Right lung (tissue), 5 donors: ENCODE data around the gene PTPRN2. TPM values are rescaled to one million over a fixed set of nuclear protein-coding genes. Genes with fewer than 3 reads are reported as not detected.

ENCODE experiments used
- DNase-seq, 2 donors: peaks; one replicate each; pipeline ENCODE4 v3.0.0-alpha.2; 2013
- polyA plus RNA-seq, 5 donors: library from polyadenylated mRNA; unstranded; fragments of 120-200 nt; gene quantifications; one replicate each; pipeline versions ENCODE4 v1.2.1 to v1.2.3, GENCODE V29; 2013; ENCODE audit warnings: inconsistent platforms in 1 of 5, low replicate concordance in 1 of 5; ENCODE audit not compliant: insufficient read length in 5 of 5, insufficient read depth in 1 of 5

Gene PTPRN2
- polyA plus RNA-seq, 5 donors, result 6.2 to 8.1 (median 7.0) TPM

- no peak for DNase-seq
Measured at GRCh38 chr7:158018098-158018762, 569.4 kb downstream of the PTPRN2 start.

- DNase-seq, result peak in 1 of 2 donors; percentile 10
Measured at GRCh38 chr7:158017111-158018097, 570.2 kb downstream of the PTPRN2 start.

- peak; percentile 65 to 71 for DNase-seq
Measured at GRCh38 chr7:158016180-158017097, 571.2 kb downstream of the PTPRN2 start.

- DNase-seq, result peak in 1 of 2 donors; percentile 12
Measured at GRCh38 chr7:158015403-158016179, 572.0 kb downstream of the PTPRN2 start.

GRCh38 chr7:158014976-158015375 lies 572.6 kb downstream of the PTPRN2 start:
- no peak for DNase-seq

DNA sequence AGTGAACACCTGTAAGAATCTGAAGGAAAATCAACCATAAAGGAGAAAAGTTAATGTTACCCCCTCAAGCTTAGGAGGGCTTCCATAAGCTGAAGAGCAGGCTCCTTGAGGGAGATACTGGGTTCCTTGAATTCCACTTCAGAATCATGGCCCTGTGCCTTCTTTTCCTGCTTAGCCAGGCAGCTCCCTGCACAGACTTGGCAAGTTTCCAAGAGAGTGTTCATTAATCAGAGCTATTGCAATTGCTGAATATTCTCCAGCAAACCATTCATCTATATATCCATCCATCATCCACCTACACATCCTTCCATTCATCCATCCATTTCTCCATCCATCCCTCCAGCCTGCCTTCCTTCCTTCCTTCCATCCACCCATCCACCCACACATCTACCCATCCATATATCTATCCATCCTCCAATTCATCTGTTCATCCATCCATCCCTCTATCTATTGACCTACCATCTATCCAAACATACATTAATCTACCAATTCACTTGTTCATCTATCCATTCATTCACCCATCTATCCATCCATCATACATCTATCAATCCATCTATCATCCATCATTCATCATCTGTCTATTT lies 574.4 kb downstream of the PTPRN2 start:
- no peak for DNase-seq

- no peak for DNase-seq
Measured at GRCh38 chr7:158011941-158012340, 575.7 kb downstream of the PTPRN2 start.

DNA sequence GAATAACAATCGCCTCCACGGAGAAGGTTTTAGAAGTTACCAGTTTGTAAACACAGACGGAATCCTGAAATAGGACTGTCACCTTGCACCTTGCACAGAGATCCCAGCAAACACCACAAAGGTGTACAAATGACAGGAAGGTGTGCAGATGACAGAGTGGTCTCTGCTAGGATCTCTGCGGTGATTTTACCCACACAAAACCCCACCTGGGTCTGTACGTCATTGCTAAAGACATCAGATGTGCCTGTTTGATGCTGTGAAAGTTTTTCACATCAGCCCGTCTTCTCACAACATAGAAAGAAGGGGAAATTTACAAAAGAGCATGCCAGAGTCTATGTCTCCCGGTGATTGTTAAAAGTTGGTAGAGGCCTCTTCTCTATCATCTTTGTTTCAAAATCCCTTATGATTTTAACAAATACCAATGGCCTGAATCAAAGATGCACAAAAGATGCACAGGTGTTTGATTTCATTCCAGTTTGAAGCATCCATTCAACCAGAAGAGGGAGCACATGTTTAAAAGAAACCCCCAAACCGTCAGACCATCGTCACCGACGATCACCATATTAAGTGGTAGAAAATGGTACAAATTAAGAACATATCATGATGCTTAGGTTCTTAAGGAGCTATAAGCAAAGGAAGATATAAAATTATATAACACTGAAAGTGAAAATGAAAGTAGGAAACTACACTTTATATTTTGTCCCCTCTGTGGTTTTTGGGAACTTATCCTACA lies 576.5 kb downstream of the PTPRN2 start:
- DNase-seq, result no peak

DNA sequence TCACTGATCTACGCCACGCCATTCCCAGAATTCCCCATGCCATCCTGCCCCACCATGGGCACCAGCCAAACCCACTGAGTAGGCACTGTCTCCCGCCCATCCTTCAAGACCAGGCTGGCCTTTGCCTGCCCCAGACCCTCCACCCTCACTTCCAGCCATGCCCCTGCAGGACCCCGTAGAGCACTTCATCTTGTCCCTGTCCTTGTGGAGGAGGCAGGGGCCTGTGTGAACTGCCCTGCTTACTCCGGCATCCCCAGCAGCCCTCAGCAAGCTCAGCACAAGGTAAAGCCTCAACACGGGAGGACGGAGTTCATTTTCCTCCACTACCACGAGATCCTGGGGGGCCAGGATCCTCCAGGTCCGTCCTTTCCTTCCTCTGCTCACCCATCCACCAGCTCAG lies 577.7 kb downstream of the PTPRN2 start:
- DNase-seq, result no peak

DNA sequence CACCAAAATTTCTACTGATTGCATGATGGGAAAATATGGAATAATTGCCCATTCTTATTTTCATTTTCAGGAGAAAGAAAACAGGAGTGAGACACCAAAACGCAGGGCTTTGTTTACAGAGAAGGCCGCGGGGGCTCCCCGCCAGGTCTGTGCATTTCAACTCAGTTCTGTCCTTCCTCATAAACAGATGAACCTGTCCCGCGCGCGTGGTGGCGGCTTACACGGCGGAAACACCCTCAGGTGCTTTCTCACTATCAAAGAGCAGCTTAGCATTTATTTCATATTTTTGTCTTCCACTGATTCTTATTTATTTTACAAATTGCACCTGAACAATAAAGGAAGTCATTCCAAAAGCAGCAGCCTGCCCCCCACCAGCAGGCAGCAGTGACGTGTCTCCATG lies 579.4 kb downstream of the PTPRN2 start:
- no peak for DNase-seq

DNA sequence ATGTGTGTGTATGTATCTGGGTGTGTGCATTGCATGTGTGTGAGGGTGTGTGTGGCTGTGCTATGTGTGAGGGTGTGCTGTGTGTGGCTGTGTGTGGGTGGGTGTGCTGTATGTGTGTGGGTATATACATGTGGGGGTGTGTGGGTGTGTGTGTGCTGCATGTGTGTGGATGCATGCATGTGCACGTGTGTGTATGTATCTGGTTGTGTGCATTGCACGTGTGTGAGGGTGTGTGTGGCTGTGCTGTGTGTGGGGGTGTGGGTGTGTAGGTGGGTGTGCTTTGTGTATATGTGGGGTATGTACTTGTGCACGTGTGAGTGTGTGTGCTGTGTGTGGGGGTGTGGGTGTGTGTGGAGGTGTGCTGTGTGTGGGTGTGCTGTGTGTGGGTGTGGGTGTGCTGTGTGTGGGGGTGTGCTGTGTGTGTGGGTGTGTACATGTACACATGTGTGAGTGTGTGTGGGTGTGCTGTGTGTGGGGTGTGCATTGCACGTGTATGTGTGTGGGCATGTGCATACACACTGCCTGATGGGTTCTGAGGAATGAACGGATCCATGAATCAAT lies 579.8 kb downstream of the PTPRN2 start:
- DNase-seq, result no peak

GRCh38 chr7:158006841-158007696 lies 580.6 kb downstream of the PTPRN2 start:
- DNase-seq, result no peak

DNA sequence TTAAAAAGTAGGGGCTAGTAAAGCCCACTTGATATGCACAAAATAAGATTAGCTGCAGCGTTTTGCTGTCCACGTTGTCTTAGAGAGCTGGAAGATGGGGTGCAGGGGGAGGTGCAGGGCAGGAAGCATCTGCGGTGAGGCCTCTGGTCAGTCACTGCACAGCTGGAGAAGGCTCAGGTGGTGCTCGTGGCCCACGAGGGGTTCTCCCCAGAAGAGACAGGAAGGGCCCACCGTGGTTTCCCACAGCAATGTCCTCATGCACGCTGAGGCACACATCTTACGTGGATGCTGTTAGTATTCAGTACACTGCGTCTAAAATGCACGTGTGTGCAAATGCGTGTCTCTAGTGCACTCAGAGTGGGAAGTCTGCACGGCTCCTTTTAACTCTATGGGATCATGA lies 582.1 kb downstream of the PTPRN2 start:
- no peak for DNase-seq

DNA sequence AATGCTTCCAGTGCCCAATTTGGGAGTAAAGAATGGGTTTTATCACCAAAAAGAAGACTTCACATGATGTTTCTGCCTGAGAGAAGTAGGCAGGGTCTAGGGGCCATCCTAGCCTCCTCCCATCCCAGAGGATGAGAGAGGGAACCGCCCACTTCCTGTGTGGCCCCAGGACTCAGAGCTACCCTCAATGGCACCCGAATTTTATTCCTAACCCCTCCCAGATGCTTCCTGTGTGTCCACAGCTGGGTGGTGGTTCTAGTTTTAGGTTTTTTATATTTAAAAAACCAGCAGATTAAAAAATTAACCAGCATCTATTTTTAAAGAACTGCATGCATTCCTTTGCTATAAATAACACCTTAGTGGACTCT lies 583.5 kb downstream of the PTPRN2 start:
- DNase-seq, result no peak

DNA sequence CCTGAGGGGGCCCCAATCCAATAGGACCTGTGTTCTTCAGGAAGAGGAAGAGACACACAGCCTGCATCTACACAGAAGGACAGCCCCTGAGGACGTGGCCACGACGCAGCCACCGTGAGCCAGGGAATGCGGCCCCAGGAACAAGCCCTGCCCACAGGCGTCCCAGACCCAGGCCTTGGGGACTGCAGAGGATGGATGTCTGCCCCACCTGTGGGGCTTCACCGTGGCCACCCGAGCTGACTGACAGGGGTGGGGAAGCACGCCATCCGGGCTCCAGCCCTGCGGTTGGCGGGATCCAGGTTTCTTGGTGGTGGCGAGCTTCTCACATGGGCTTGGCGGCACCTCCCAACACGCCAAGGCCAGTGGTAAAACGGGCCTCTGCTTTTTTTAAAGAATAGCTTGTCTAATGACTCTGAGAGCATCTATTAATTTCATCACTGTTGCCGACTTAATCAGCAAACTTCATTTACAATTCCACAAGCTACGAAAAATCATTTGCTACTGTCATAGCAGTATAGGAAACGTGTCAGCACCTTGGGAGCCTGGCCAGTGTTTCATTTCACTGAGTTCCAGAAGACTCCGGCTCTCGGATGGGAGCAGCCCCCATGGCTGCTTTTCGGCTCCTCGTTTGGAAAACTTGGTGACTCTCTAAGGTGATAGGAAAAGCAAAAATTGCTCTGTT lies 584.0 kb downstream of the PTPRN2 start:
- no peak for DNase-seq

- DNase-seq, result no peak
Measured at GRCh38 chr7:158002486-158003080, 585.0 kb downstream of the PTPRN2 start.

GRCh38 chr7:158001621-158002320 lies 585.9 kb downstream of the PTPRN2 start:
- no peak for DNase-seq
